OCI-M1 (cell line): Measurements from ENCODE around the gene MSRB1.

Source experiments
- DNase-seq: peaks from one replicate; lab custom pipeline; 2025; lab: John Stamatoyannopoulos, UW

The MSRB1 gene

DNA sequence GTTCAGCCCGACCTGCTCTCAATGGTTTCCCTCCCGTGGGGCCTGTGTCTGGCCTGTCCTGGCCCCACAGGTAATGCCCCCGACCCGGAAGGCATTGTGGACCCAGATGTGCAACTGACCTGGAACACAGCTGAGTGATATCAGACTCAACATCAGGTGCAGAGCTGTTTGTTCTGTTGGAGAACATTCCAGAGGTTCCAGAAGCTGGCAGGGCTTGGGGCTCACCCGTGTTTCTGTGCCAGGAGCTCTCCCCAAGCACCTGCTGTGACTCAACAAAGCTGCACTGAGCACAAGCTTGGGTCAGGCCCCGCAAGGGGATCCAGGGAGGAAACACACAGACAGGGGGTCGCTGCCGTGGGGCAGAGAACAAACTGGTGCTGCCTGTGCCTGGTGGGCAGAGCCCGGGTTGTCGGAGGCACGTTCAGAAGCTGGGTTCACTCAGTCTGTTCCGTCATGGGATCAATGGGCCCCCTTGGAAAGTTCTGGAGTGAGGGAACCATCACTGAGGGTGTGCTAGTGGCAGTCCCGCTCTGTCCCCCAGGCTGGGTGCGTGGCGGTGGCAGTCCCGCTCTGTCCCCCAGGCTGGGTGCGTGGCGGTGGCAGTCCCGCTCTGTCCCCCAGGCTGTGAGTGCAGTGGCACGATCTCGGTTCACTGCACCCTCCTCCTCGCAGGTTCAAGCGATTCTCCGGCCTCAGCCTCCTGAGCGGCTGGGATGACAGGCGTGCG lies 46.9 kb downstream of the MSRB1 start:
- DNase-seq = no peak

DNA sequence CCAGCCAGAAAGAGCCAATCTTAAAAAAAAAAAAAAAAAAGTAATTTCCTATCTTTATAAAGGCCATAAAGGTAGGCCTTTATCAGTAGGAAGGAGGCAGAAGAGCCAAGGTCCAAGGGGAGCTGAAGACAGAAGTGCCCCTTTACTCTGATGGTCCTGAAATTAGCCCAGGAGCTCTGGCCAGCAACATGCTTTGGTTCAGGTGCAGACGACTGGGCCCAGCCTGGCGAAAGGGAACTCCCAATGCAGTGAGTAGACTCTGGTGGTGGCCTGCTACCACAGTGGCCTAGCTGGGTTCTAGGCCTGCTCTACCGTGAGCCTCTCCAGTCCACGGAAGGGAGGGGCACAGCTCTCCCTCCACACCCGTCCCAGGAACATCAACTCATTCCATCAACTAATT lies 47.9 kb downstream of the MSRB1 start:
- DNase-seq = no peak

- DNase-seq = no peak
These were observed 52.3 kb downstream of the MSRB1 start for GRCh38 chr16:1890708-1891050.

DNA sequence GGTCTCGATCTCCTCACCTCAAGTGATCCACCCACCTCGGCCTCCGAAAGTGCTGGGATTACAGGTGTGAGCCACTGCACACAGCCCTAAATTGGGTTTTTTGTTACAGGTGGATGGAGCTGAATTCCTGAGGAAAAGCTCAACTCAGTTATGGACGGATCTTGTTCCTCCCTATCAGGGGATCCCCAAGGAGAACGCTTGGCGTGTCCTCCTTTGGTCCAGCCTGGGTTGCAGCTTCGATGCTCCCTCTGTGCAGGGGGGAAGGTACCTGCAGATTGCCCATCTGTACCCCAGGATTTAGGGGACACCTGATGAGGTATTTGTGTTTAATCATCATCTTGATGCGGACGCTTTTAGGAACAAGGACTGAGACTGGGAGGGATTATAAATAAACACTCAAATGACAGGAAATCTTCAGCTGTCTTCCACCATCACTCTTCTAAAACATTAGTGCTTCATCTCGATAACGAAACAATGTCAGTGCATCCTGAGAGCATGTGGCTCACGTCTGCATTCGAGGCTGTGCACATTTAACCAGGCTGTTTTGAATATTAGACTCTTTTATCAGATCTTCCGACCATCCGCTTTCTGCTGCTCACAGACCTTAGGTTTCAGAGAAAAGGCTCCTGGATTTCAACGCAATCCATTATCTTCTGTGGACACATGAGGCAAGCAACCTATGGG lies 52.8 kb downstream of the MSRB1 start:
- DNase-seq = no peak
